ENCODE data around the gene RNF214. TPM values are rescaled to one million over a fixed set of nuclear protein-coding genes. Genes with fewer than 3 reads are reported as not detected.

Gene RNF214
- total RNA-seq, 4 donors from 2014 or later, result 7.4 to 11.3 (median 9.5) TPM

DNA sequence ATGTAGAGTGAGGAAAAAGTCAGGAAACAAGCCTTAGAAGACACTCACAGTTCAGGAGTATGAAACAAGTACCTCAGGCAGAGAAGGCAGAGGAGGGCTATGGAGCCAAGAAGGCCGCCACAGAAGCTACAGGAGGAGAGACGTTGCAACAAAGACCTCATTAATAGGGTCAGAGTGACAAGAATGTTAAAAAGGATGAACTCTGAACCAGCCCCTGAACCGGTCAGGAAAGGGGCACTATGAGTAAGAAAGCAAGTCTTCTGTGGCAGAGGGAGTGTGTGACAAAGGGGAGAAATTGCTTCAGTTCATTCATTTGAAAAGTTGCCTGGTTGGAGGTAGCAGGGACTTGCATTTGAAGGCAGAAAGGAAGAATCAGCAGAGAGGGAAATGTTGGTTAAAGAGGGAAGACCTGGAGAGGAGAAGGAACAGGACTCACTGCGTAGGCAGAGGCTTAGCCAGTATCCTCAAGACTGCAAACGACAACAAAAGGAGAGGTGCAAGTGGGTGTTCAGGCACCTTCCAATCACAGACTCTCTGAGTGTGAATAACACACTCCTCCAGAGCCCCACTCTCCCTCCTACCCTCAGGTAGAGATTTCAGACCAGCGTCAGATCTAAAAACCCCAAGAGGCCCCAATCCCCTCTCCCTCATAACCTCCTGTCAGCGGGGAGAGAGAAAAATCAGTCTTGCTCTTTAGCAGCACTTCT, 17.9 kb upstream of the RNF214 start:
- WGBS, 2 donors, result 88 to 91% methylated on average over 7 of the region's 7 CpGs
- H3K4me3 ChIP-seq (ENCODE audit: low read depth, poor library complexity, severe bottlenecking), result no peak overlapping the region
- TF ChIP-seq, protein P1, sequence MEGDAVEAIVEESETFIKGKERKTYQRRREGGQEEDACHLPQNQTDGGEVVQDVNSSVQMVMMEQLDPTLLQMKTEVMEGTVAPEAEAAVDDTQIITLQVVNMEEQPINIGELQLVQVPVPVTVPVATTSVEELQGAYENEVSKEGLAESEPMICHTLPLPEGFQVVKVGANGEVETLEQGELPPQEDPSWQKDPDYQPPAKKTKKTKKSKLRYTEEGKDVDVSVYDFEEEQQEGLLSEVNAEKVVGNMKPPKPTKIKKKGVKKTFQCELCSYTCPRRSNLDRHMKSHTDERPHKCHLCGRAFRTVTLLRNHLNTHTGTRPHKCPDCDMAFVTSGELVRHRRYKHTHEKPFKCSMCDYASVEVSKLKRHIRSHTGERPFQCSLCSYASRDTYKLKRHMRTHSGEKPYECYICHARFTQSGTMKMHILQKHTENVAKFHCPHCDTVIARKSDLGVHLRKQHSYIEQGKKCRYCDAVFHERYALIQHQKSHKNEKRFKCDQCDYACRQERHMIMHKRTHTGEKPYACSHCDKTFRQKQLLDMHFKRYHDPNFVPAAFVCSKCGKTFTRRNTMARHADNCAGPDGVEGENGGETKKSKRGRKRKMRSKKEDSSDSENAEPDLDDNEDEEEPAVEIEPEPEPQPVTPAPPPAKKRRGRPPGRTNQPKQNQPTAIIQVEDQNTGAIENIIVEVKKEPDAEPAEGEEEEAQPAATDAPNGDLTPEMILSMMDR (IDR thresholded peaks at IDR 0.05), result no peak
- TF ChIP-seq POLR2A (IDR thresholded peaks at IDR 0.05), result no peak
- intact Hi-C loops (cut with DNase I; ENCODE audit: low total_unique reads), result loop anchor here (5.0 kb wide), 1 partner anchor 1973 kb away; the partner anchor contains the start of gene NHERF4
- no peak for DNase-seq (ENCODE audit: low spot score in 2 of 2)

DNA sequence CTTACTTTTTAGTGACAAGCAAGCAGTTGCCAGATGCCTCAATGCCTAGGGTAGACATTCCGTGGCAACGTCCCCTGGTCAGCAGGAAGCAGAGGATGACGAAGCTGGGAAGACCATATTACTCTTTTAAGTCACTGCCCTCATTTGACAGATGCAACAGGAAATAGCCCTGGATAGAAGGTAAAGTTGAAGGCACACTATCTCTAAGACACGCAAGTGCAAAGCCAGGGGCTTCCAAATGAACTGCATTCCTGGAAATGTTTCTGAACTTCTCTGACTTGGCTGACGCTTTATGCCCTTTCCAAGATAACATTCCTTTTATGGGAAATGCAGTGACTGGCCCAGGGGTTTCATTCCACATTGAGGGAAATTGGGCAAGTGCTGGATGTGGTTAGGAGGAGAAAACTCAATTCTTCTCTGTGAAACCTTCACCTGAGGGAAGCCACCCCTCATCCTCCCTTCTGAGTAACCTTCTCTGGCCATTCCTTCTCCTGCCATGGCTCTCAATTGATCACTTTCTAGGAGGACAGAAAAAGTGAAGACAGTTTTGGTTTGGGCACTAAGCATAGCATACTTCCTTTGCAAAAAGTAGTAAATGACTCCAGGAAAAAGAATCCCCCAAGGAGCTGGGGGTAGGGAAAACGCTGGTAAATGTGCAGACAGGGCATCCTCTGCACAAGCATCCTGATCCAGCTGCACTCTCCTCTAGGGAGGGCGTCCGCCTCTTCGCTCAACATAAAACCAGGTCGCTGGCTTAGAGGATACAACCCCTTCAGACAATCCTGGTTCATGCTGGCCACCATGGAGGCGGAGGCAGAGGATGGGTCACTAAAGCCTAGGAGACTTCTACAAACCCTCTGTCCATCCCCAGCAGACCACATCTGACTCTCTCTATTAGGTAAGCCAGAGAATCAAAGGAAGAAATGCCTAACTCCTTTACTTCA, 15.1 kb upstream of the RNF214 start:
- H3K4me3 ChIP-seq (ENCODE audit: low read depth, poor library complexity, severe bottlenecking), result no peak overlapping the region
- intact Hi-C loops (cut with DNase I; ENCODE audit: low total_unique reads), result loop anchor here (5.0 kb wide), 1 partner anchor 1970 kb away; the partner anchor contains the start of gene NHERF4
- no peak for DNase-seq (ENCODE audit: low spot score in 2 of 2)
- 75 to 78% methylated on average over 11 of the region's 11 CpGs for WGBS, 2 donors
- TF ChIP-seq, protein P1 (IDR thresholded peaks at IDR 0.05), result no peak
- TF ChIP-seq POLR2A (IDR thresholded peaks at IDR 0.05), result no peak

DNA sequence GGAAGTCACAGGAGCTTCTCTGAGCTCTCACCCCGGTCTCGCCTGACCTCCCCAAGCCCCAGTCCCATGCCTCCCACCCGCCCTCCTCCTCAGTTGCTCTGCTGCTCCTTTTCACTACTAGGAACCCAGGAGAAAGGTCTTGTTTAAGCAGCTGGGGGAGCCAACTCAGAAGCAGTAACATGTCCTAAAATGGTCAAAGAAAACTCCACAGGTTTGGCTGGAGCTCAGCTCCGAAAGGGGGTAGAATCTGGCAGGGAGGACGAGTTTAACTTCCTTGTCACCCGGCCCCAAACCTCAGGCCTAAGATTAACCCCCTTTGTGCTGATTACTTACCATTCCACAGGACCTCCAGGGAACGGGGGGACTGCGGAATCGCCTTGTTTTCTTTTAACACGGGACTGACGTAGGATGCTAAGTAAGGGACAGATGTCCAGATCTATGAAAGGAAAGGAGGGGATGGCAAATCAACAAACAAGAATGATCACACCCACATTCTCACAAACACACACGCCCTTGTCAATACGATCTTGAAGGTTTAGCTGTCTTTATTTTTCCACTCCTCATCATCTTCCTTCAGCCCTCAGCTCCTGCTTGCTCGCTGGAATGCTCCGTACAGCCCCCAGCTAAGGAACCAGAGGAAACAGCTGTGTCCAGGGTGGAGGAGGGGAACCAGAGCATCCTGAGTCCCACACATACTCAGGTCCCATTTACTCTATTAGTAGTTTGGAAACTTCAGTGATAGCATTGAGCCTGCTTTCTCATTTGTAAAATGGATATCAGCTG, 14.1 kb upstream of the RNF214 start:
- TF ChIP-seq, protein P1 (IDR thresholded peaks at IDR 0.05), result no peak
- no peak for TF ChIP-seq POLR2A (IDR thresholded peaks at IDR 0.05)
- intact Hi-C loops (cut with DNase I; ENCODE audit: low total_unique reads), result loop anchor here (5.0 kb wide), 1 partner anchor 1969 kb away; the partner anchor contains the start of gene NHERF4
- WGBS, 2 donors, result 70 to 71% methylated on average over 15 of the region's 15 CpGs
- H3K4me3 ChIP-seq (ENCODE audit: low read depth, poor library complexity, severe bottlenecking), result no peak overlapping the region
- peak in 1 of 2 donors; percentile 84 for DNase-seq (ENCODE audit: low spot score in 2 of 2)

DNA sequence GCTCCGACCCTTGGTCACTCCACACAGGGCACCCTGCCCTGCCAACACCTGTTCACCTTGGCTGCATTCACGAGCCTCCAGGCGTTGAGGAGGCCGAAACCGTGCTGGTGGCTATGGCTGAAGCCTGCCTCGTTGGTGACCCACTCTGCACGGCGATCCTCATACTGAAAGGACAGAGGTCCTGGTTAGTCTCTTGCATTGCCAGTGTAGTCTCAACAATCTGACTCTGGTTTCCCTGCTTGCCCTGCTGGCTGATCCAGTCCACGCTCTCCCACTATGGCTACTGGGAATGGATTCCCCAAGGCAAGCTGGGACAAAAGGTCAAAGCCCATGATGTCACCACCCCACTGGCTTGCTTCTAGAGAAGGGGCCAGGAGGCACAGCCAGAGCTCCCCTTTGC, 13.5 kb upstream of the RNF214 start:
- no peak overlapping the region for H3K4me3 ChIP-seq (ENCODE audit: low read depth, poor library complexity, severe bottlenecking)
- TF ChIP-seq, protein P1 (IDR thresholded peaks at IDR 0.05), result no peak
- no peak for TF ChIP-seq POLR2A (IDR thresholded peaks at IDR 0.05)
- 89 to 91% methylated on average over 6 to 9 of the region's 9 CpGs for WGBS, 2 donors
- intact Hi-C loops (cut with DNase I; ENCODE audit: low total_unique reads), result loop anchor here (5.0 kb wide), 1 partner anchor 1968 kb away; the partner anchor contains the start of gene NHERF4
- no peak for DNase-seq (ENCODE audit: low spot score in 2 of 2)

DNA sequence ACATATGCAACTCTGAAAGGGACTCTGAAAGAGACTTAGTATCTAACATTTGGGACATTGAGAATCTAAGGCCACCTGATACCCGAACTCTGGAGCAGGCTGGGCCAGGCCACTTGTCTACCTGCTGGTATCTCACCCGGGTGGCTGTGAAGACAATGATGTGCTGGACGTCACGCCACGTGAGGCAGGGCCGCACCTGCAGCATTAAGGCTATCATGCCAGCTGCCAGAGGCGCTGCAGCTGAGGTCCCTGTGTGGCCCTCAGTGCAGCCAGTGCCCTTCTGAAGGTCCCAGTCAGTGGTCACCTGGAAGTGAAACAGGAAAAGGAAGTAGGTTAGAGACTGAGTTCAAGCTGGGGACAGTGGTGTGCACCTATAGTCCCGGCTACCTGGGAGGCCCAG, 13.0 kb upstream of the RNF214 start:
- DNase-seq (ENCODE audit: low spot score in 2 of 2), result no peak
- intact Hi-C loops (cut with DNase I; ENCODE audit: low total_unique reads), result loop anchor here (5.0 kb wide), 1 partner anchor 1968 kb away; the partner anchor contains the start of gene NHERF4
- TF ChIP-seq, protein P1 (IDR thresholded peaks at IDR 0.05), result no peak

More for the DNA sequence above, 13.0 kb upstream of the RNF214 start:
- 86 to 93% methylated on average over 8 of the region's 8 CpGs for WGBS, 2 donors
- H3K4me3 ChIP-seq (ENCODE audit: low read depth, poor library complexity, severe bottlenecking), result no peak overlapping the region
